ENCODE data around the gene PRRC2A.
"Not testable (repeated sequence)": the region's sequence is repeated elsewhere in the genome, so short reads cannot be mapped to it uniquely, and the experiment has no call there.

The PRRC2A gene

GRCh38 chr6:31586008-31586407 lies 34.5 kb upstream of the PRRC2A start, which contains the start of gene LST1:
LST1 (plus strand) TSS chr6:31586277; CDS start chr6:31587300, 1,023 bp downstream.
- no peak for DNase-seq

DNA sequence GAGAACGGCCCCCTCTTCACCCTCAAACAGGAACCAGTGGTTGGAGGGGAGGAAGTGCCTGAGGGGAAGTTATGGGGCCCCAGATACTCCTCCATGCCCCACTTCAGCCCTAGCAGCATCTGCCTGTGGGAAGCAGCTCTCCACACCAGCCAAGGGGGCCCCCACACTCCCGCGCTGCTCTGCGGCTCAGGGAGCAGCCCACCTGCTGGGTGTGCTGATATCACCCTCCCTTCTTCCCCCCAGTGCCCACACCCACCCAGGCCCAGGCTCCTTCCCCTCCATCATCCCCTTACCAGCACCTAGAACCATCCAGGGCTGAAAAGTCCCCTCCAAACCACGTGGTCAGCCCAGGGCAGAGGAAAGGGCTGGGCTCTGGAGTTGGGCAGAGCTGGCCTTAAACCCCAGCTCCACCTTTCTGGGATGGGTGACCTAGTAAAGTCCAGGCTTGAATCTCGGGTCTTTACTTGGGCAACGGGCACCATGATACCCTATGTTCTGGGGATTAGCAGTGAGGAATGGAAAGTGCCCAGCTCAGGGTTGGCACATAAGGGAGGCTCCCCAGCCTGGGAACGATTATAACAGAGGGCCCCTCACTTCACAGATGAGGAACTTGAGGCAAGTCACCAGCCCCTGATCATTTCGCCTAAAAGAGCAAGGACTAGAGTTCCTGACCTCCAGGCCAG lies 33.8 kb upstream of the PRRC2A start:
- DNase-seq = no peak

DNA sequence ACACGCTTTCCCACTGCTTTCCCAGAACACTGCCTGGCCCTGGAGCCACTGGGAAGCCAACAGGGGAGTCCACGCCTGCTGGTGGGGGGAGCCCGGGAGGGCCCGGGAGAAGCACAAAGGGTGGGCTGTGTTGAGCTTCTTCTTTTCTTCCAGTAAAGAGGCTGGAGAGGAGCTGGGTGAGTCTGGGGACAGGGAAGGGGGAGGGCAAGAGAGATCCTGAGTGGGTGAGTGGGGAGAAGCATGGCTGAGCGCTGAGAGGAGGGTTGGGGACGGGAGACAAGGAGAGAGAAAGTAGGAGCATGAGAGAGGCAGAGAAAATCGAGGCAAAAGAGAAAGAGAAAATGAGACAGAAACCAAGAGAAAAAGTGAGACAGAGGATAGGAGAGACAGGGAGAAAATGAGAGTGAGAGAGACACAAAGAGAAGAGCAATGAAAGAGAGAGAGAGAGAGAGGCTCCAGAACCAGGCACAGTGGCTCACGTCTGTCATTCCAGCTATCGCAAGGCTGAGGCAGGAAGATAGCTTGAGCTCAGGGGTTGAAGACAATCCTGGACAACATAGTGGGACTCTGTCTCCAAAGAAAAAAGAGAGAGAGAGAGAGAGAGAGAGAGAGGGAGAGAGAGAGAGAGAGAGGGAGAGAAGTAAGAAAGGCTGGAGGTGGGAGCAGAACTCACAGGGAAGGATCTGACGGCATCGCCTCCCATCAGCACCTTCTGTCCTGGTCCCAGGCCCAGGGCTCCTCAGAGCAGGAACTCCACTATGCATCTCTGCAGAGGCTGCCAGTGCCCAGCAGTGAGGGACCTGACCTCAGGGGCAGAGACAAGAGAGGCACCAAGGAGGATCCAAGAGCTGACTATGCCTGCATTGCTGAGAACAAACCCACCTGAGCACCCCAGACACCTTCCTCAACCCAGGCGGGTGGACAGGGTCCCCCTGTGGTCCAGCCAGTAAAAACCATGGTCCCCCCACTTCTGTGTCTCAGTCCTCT lies 32.4 kb upstream of the PRRC2A start:
- DNase-seq = no peak

DNA sequence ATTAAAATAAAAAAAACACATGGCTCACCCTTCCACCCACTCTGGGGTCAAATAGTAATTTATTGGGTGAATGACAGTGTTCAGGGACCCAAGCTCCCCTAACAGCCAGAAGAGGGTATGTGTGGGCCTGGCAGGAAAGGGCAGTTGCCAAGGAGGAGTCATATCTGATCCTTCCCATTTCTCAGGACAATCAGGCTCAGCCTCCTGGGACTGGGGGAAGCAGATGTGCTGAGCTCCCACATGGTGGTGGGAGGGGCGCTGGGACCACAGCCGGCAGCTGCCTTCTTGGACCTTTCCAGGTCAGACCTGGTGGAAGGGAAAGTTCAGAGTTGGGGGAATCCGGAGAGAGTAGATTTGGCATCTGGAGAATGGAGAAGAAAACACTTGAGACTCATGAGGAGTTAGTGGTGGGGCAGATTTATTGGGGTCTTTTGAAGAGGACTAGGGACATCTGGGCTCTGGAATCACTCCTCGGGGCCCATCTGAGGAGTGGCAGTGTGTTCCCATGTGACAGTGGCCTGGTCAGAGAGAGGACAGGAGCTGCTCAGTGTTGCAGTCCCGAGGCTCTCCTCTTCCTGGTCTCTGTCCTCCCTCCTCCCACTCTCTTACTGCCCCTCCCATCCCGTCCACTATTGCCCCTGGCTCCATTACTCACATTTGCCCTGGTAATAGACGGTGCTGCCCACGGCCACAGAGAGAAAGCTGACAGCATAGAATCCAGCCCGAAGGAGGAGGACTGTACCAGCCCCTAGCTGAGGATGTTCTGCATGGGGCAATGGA lies 31.5 kb upstream of the PRRC2A start:
- DNase-seq = no peak

DNA sequence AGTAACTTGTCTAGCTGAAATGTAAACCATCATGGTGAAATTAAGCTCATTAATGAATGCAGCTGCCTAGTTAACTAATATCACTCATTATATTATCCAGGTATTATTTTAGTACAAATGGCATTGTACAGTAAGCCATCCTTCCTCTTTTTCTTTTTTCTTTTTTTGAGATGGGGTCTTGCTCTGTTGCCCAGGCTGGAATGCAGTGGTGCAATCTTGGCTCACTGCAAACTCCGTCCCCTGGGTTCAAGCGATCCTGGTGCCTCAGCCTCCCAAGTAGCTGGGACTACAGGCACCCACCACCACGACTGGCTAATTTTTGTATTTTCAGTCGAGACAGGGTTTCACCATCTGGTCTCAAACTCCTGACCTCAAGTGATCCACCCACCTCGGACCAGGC lies 29.8 kb upstream of the PRRC2A start:
- not testable (repeated sequence) for DNase-seq

- DNase-seq = no peak
Measured at GRCh38 chr6:31592396-31592771, 28.1 kb upstream of the PRRC2A start.

- peak; percentile 31 for DNase-seq
Measured at GRCh38 chr6:31597006-31597405, 23.5 kb upstream of the PRRC2A start.

DNA sequence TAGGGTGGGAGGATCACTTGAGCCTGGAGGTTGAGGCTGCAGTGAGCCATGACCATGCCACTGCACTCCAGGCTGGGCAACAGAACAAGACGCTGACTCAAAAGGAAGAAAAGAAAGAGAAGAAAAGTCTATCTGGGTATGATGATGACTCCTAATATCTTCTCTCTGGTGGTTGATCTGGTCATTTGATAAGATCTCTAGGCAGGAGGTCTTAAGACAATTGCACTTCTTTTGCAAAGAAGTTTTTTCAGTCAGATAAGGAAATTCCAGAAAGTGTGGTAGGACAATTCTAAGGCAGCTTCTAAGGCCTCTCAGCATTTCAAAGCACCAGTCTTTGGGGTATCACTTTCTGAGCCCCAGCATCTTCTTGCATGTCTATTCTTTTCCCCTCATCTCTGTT lies 13.2 kb upstream of the PRRC2A start:
- DNase-seq = no peak

GRCh38 chr6:31609519-31610406 lies 10.8 kb upstream of the PRRC2A start:
- DNase-seq = no peak

- DNase-seq = no peak
Measured at GRCh38 chr6:31610968-31611367, 9.5 kb upstream of the PRRC2A start.

- DNase-seq = no peak
Measured at GRCh38 chr6:31614075-31614619, 6.4 kb upstream of the PRRC2A start.

- no peak for DNase-seq
Measured at GRCh38 chr6:31614684-31615578, 5.6 kb upstream of the PRRC2A start, which contains the start of gene AIF1. AIF1 (plus strand) TSS chr6:31615234; CDS start chr6:31615330, 96 bp downstream.

GRCh38 chr6:31615748-31616147 lies 4.8 kb upstream of the PRRC2A start:
- no peak for DNase-seq

- DNase-seq = no peak
Measured at GRCh38 chr6:31617010-31617409, 3.5 kb upstream of the PRRC2A start.

DNA sequence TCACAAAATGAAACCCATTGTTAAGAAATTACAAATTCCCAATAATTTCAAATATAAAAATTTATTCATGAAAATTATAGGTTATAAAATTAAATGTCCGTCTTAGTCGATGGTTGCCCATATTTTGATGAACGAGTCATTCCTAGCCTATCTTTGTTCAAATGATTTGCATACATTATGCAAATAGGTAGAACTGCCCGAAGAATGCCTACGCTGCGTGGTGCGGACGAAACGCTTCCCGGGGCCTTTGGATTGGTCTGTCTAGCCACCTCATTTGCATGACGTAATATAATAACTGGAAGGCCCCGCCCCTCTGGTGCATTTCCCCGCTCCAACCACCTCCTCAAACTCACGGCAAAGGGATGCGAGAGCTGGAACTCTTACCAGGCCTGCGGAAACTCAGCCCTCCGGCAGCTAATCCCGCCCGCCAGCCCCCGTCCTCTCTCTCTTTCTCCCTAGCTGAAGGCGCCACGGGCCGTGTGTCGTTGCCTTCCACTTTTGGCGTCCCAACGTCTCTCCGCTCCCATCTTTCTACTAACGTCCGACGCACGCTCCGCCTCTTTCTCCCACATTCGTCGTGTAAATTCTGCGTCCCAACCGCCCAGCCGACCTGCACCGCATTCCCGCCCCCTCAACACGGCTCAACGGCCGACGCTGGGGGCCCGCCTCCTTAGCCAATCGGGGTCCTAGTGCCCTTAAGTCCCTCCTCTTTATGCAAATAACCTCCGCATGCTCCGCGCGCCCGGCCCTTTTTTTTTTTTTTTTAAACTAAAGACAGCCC lies 520 bp upstream of the PRRC2A start:
- DNase-seq = peak; percentile 100

DNA sequence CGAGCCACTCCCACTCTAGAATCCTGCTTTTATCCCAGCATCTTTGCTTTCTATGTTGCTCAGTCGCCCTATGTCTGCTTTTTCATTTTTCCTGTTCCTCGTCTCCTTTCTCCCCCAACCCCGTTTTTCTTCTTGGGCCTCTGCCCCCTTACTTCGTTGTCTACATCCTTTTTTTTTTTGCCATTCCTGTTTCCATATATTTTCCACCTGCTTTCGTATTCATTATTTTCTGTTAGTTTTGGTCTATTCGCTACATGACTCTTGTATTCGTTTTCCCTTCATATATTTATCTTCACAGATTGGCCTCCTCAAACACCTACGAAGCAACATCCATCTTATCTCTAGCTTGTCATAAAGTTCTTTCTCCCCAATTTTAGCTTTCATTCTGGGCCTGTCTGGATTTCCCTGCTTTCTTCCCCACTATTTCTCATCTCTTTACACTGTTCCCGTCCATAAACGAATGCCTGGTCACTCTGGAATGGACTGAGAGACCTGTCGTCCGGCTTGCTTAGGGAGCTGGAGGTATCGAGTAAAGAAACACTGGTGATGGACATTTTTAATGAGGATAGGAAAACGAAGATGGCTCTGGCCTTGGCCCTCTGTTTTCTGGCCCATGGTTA lies 915 bp downstream of the PRRC2A start:
- DNase-seq = no peak

DNA sequence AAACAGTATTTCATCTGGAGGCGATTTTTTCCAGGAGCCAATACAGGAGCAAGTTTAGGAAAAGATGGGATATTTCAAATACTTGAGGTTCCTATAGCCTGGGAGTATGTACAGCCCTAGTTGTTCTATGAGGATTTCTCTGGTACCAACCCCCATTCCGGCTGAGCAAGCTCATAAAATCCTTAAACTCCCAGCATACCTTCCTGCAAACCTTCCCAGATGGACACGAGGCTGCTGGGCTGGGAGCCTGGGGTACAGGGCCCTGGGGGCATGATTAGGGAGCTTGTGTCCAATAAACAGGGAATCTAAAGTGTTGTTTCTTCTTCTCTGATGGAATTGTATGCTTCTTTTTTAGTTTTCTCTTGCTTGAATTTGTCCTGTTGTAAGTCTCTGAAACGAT lies 1.5 kb downstream of the PRRC2A start:
- DNase-seq = peak; percentile 38

- no peak for DNase-seq
Measured at GRCh38 chr6:31622684-31623091, 2.2 kb downstream of the PRRC2A start.

GRCh38 chr6:31624070-31624469 lies 3.6 kb downstream of the PRRC2A start:
- no peak for DNase-seq

All from fibroblast of skin of right biceps (primary cell).